NCI-H1092 treated with DMSO at 0.1 percent for 48 hours (cell line): ENCODE measurements around the gene PSMD6.

Experiments
- DNase-seq: peaks from one replicate; lab custom pipeline; 2025; lab: John Stamatoyannopoulos, UW

The PSMD6 gene

GRCh38 chr3:64023187-64023860 lies at the start of gene PSMD6:
TSS of gene PSMD6 (minus strand) at chr3:64023494. CDS start at chr3:64023419, 75 bp downstream.
- DNase-seq, result peak; percentile 65

GRCh38 chr3:64072126-64072525 lies 48.8 kb upstream of the PSMD6 start:
- DNase-seq, result no peak

- no peak for DNase-seq
Observed at GRCh38 chr3:64070704-64071103, 47.4 kb upstream of the PSMD6 start.

GRCh38 chr3:64067506-64068346 lies 44.4 kb upstream of the PSMD6 start:
- no peak for DNase-seq

- no peak for DNase-seq
Observed at GRCh38 chr3:64064804-64065203, 41.5 kb upstream of the PSMD6 start.

- DNase-seq, result no peak
Observed at GRCh38 chr3:64063983-64064438, 40.7 kb upstream of the PSMD6 start.

GRCh38 chr3:64063207-64063982 lies 40.1 kb upstream of the PSMD6 start:
- DNase-seq, result no peak

GRCh38 chr3:64061628-64062027 lies 38.3 kb upstream of the PSMD6 start:
- DNase-seq, result no peak

- no peak for DNase-seq
Observed at GRCh38 chr3:64059484-64060175, 36.3 kb upstream of the PSMD6 start.

- peak; percentile 24 for DNase-seq
Observed at GRCh38 chr3:64058566-64058965, 35.3 kb upstream of the PSMD6 start.

GRCh38 chr3:64057231-64057630 lies 33.9 kb upstream of the PSMD6 start:
- no peak for DNase-seq

GRCh38 chr3:64056606-64057180 lies 33.4 kb upstream of the PSMD6 start:
- no peak for DNase-seq

- DNase-seq, result no peak
Observed at GRCh38 chr3:64055076-64055475, 31.8 kb upstream of the PSMD6 start.

- no peak for DNase-seq
Observed at GRCh38 chr3:64054488-64054887, 31.2 kb upstream of the PSMD6 start.

- DNase-seq, result no peak
Observed at GRCh38 chr3:64053581-64053980, 30.3 kb upstream of the PSMD6 start.

- DNase-seq, result no peak
Observed at GRCh38 chr3:64053117-64053516, 29.8 kb upstream of the PSMD6 start.

GRCh38 chr3:64049832-64050231 lies 26.5 kb upstream of the PSMD6 start:
- no peak for DNase-seq

- DNase-seq, result no peak
Observed at GRCh38 chr3:64049136-64049535, 25.8 kb upstream of the PSMD6 start.

GRCh38 chr3:64048631-64049061 lies 25.4 kb upstream of the PSMD6 start:
- DNase-seq, result no peak

- no peak for DNase-seq
Observed at GRCh38 chr3:64047787-64048186, 24.5 kb upstream of the PSMD6 start.

- no peak for DNase-seq
Observed at GRCh38 chr3:64046996-64047594, 23.8 kb upstream of the PSMD6 start.
